Activated T-cell treated with anti-CD3 and anti-CD28 coated beads, Interleukin-2, amount 50 U/mL, for 4 hours (primary cell): ENCODE measurements around the gene CLBA1. TPM values are rescaled to one million over a fixed set of nuclear protein-coding genes. Genes with fewer than 3 reads are reported as not detected.
"Not testable (repeated sequence)": the region's sequence is repeated elsewhere in the genome, so short reads cannot be mapped to it uniquely, and the experiment has no call there.

ENCODE experiments used
- ATAC-seq, 2 donors: fragments of 200-7000 bp; cut with Tn5 transposase; one replicate each; pipeline ENCODE4 v1.10.0; 2021
- DNase-seq: peaks from one replicate; pipeline ENCODE4 v3.0.0-alpha.2; 2020
- H3K27me3 Mint-ChIP-seq: one replicate; pipeline ENCODE4 v1.8.0; 2021; ENCODE audit warnings: low read depth, mixed read lengths
- H3K36me3 Mint-ChIP-seq: one replicate; pipeline ENCODE4 v1.8.0; 2022; ENCODE audit warnings: mixed read lengths; ENCODE audit not compliant: insufficient read depth
- H3K4me1 Mint-ChIP-seq: one replicate; pipeline ENCODE4 v1.8.0; 2021; ENCODE audit warnings: low read depth, mixed read lengths
- H3K4me3 Mint-ChIP-seq: one replicate; pipeline ENCODE4 v1.8.0; 2021; ENCODE audit warnings: mild to moderate bottlenecking, moderate library complexity, mixed read lengths
- H3K9me3 Mint-ChIP-seq: one replicate; pipeline ENCODE4 v1.8.0; 2021; ENCODE audit warnings: mixed read lengths
- total RNA-seq, 3 donors: library from RNA; stranded (reverse); gene quantifications; one replicate each; pipeline ENCODE4 v1.2.1, GENCODE V29; 2021

CLBA1 gene
- total RNA-seq, result 1 to 10 TPM; 2.9 to 3.8 (median 3.3) TPM

- Mint-ChIP-seq H3K9me3 (no peaks in the 10 kb centered on the region), H3K36me3 (no peaks in the 10 kb centered on the region), H3K4me3 (peak within 1 kb of the TSS; percentile 75), H3K27me3 (peaks cover 5% of the 10 kb centered on the region), H3K4me1 (peaks cover 5% of the 10 kb centered on the region)
- DNase-seq, result peak; percentile 82
- peak; percentile 99 for ATAC-seq
Observed at GRCh38 chr14:104985675-104986486, at the start of gene CLBA1. Gene CLBA1, plus strand, starts transcription at chr14:104985788. Its CDS starts 644 bp downstream, at chr14:104986432.

GRCh38 chr14:104935955-104936354 is 49.6 kb upstream of the CLBA1 start:
- Mint-ChIP-seq H3K36me3 (no peaks in the 10 kb centered on the region), H3K4me3 (no peak overlapping the region), H3K4me1 (peaks cover 4% of the 10 kb centered on the region), H3K9me3 (no peaks in the 10 kb centered on the region), H3K27me3 (peaks cover 11% of the 10 kb centered on the region)
- DNase-seq, result no peak
- ATAC-seq, result no peak

DNA sequence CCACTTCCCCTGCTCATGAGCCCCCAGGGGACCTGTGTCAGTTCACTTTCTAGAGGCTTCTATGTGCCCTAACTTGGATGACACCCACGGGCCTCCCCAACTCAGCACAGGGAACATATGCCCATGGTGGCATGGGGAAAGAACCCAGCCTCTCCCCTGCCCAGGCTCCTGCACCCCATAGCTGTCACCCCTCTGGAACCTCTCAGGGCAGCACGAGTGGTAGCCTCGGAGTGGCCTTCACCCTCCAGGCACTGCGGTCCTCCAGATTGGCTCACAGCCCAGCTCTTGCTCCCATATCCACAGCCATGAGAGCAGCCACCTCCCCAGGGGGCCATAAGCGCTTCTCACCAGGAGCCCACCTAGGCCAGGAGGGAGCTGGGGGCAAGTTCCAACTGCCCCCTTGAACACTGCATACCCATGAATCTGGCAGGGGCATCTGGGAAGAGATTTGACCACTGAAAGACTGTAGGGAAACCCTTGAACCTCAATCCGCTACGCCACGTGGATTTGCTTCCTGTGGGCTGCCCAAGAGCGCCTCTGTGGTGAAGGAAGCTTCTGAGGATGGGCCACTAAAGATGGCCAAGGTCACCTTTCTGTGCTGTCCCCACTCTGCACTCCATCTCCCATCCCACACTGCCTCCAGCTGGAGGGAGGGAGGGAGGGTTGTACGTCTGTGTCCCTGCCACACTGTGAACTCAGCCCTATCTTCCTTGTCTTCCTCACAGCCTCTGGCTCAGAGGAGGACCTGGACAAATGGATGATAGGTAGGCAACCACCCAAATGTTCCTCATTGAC is 49.0 kb upstream of the CLBA1 start:
- ATAC-seq (no peak), DNase-seq (peak; percentile 1)
- Mint-ChIP-seq H3K36me3 (no peaks in the 10 kb centered on the region), H3K27me3 (peaks cover 11% of the 10 kb centered on the region), H3K9me3 (no peaks in the 10 kb centered on the region), H3K4me1 (peaks cover 4% of the 10 kb centered on the region), H3K4me3 (no peak overlapping the region)

DNA sequence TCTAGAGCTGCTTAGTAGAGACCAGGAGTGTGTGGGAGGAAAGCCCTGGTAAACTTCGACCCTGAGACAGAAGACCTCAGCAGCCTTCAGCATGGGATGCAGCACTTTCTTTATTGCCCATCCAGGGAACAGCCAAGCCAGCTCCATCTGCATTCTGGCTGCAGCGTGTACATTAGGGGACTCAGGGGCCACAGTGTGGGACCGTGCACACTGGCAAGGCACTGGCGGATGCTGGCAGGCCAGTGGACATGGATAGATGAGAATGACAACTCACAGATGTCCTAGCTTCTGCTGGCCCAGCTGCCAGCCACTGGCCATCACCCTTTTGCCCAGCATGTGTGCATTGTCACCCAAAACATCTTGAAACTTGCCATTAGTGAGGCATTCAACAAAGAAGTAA is 48.4 kb upstream of the CLBA1 start:
- Mint-ChIP-seq H3K27me3 (peaks cover 11% of the 10 kb centered on the region), H3K4me1 (peaks cover 4% of the 10 kb centered on the region), H3K4me3 (no peak overlapping the region), H3K9me3 (no peaks in the 10 kb centered on the region), H3K36me3 (no peaks in the 10 kb centered on the region)
- ATAC-seq, result no peak
- DNase-seq, result peak; percentile 1

DNA sequence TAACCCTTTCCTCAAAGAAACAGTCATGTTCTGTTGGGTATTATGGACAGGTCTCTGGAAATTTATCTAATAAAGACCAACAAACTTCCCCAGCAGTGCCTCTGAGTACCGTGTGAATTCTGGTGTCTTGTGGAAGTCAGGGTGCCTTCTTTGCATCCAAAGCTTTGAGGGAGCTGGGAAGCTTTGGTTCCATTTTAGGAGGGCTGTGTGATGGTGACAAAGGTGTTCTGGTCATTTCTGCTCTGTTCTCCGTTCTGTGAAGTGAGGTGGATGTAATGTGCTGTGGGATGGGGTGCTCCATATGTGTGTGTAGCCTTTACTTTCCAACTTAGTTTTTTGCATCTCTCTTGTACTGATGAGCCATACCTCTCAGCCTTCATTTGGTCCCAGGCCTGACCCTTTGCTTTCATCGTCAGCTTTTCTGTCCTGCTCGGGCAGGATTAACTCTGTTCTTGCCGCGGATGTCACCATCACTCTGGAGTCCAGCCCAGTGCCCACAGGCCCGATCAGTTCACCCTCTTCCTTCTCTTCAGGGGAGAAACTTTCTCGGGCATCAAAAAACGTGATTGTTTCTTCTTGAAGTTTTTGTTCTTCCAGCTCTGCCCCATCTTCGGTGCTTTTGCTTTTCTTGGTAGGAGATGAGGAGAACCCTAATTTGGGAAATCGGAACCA is 47.8 kb upstream of the CLBA1 start:
- no peak for ATAC-seq

GRCh38 chr14:104938436-104938835 is 47.2 kb upstream of the CLBA1 start:
- no peak overlapping the region for H3K4me3 Mint-ChIP-seq
- no peak for ATAC-seq
- no peaks in the 10 kb centered on the region for H3K36me3 Mint-ChIP-seq
- no peaks in the 10 kb centered on the region for H3K9me3 Mint-ChIP-seq
- H3K27me3 Mint-ChIP-seq, result peaks cover 11% of the 10 kb centered on the region
- H3K4me1 Mint-ChIP-seq, result peaks cover 4% of the 10 kb centered on the region
- no peak for DNase-seq

More for the DNA sequence above, 47.8 kb upstream of the CLBA1 start:
- Mint-ChIP-seq H3K36me3 (no peaks in the 10 kb centered on the region), H3K27me3 (peaks cover 11% of the 10 kb centered on the region), H3K4me3 (no peak overlapping the region), H3K4me1 (peaks cover 4% of the 10 kb centered on the region), H3K9me3 (no peaks in the 10 kb centered on the region)
- DNase-seq, result no peak

DNA sequence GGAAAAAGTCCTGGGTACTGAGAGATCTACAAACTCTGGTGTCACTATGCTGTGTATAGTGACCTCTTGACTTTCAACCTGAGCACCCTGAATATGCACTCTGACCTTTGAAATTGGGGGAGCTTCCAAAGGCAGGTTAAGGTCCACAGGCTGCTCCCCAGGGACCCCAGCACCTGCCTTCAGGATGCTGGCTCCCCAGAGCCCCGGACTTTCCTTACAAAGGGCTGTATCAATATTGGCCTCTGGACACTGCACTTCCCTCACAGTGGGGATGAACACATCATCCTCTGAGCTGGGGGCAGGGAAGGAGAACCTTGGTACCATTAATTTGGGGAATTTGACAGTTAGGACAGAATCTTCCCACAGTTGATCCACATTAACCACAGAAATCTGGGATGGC is 46.6 kb upstream of the CLBA1 start:
- DNase-seq (no peak), ATAC-seq (no peak)
- Mint-ChIP-seq H3K4me3 (no peak overlapping the region), H3K4me1 (peaks cover 4% of the 10 kb centered on the region), H3K27me3 (peaks cover 11% of the 10 kb centered on the region), H3K36me3 (no peaks in the 10 kb centered on the region), H3K9me3 (no peaks in the 10 kb centered on the region)

GRCh38 chr14:104939666-104940410 is 45.8 kb upstream of the CLBA1 start:
- no peak overlapping the region for H3K4me3 Mint-ChIP-seq
- no peak for DNase-seq

GRCh38 chr14:104940526-104941150 is 45.0 kb upstream of the CLBA1 start:
- DNase-seq (no peak), ATAC-seq (no peak)
- H3K4me3 Mint-ChIP-seq, result no peak overlapping the region
- no peaks in the 10 kb centered on the region for H3K4me1 Mint-ChIP-seq
- no peaks in the 10 kb centered on the region for H3K36me3 Mint-ChIP-seq
- peaks cover 8% of the 10 kb centered on the region for H3K27me3 Mint-ChIP-seq
- no peaks in the 10 kb centered on the region for H3K9me3 Mint-ChIP-seq

More at GRCh38 chr14:104939666-104940410, 45.8 kb upstream of the CLBA1 start:
- Mint-ChIP-seq H3K36me3 (no peaks in the 10 kb centered on the region), H3K27me3 (peaks cover 7% of the 10 kb centered on the region), H3K4me1 (no peaks in the 10 kb centered on the region), H3K9me3 (no peaks in the 10 kb centered on the region)
- no peak for ATAC-seq

GRCh38 chr14:104941508-104942365 is 43.9 kb upstream of the CLBA1 start:
- ATAC-seq, result no peak
- H3K27me3 Mint-ChIP-seq, result peaks cover 8% of the 10 kb centered on the region
- DNase-seq, result peak; percentile 3
- no peaks in the 10 kb centered on the region for H3K36me3 Mint-ChIP-seq
- H3K4me1 Mint-ChIP-seq, result no peaks in the 10 kb centered on the region
- H3K9me3 Mint-ChIP-seq, result no peaks in the 10 kb centered on the region
- no peak overlapping the region for H3K4me3 Mint-ChIP-seq

- no peak overlapping the region for H3K4me3 Mint-ChIP-seq
- DNase-seq, result no peak
- no peaks in the 10 kb centered on the region for H3K4me1 Mint-ChIP-seq
- H3K9me3 Mint-ChIP-seq, result no peaks in the 10 kb centered on the region
- ATAC-seq, result no peak
- H3K36me3 Mint-ChIP-seq, result no peaks in the 10 kb centered on the region
- H3K27me3 Mint-ChIP-seq, result peaks cover 8% of the 10 kb centered on the region
Observed at GRCh38 chr14:104942586-104942985, 43.0 kb upstream of the CLBA1 start.

GRCh38 chr14:104943216-104944015 is 42.2 kb upstream of the CLBA1 start:
- ATAC-seq, H3K4me1 Mint-ChIP-seq, H3K27me3 Mint-ChIP-seq, H3K4me3 Mint-ChIP-seq, H3K9me3 Mint-ChIP-seq, H3K36me3 Mint-ChIP-seq: not testable (repeated sequence)
- peak; percentile 0 for DNase-seq
